NCI-H226 (cell line): Measurements from ENCODE around the gene ZFHX3.

Experiments
- DNase-seq: peaks from one replicate; pipeline ENCODE4 v3.0.0-alpha.2; 2015

ZFHX3 gene

GRCh38 chr16:72946474-72947194, 101.3 kb downstream of the ZFHX3 start:
- DNase-seq, result no peak

GRCh38 chr16:72946063-72946462, 101.9 kb downstream of the ZFHX3 start:
- no peak for DNase-seq

- DNase-seq, result no peak
Measured at GRCh38 chr16:72945611-72946010, 102.3 kb downstream of the ZFHX3 start.

GRCh38 chr16:72944757-72945485, 103.0 kb downstream of the ZFHX3 start:
- DNase-seq, result no peak

- no peak for DNase-seq
Measured at GRCh38 chr16:72942021-72942420, 105.9 kb downstream of the ZFHX3 start.

- no peak for DNase-seq
Measured at GRCh38 chr16:72940886-72941285, 107.0 kb downstream of the ZFHX3 start.

- DNase-seq, result no peak
Measured at GRCh38 chr16:72939247-72939646, 108.7 kb downstream of the ZFHX3 start.

- DNase-seq, result no peak
Measured at GRCh38 chr16:72938795-72939164, 109.1 kb downstream of the ZFHX3 start.

- DNase-seq, result no peak
Measured at GRCh38 chr16:72937916-72938794, 109.8 kb downstream of the ZFHX3 start.

- DNase-seq, result no peak
Measured at GRCh38 chr16:72937360-72937759, 110.6 kb downstream of the ZFHX3 start.

GRCh38 chr16:72936408-72936807, 111.5 kb downstream of the ZFHX3 start:
- no peak for DNase-seq

GRCh38 chr16:72935896-72936295, 112.0 kb downstream of the ZFHX3 start:
- DNase-seq, result no peak

GRCh38 chr16:72934636-72935403, 113.1 kb downstream of the ZFHX3 start:
- DNase-seq, result no peak

GRCh38 chr16:72932677-72933335, 115.1 kb downstream of the ZFHX3 start:
- DNase-seq, result no peak

- no peak for DNase-seq
Measured at GRCh38 chr16:72932050-72932449, 115.9 kb downstream of the ZFHX3 start.

GRCh38 chr16:72930396-72930795, 117.5 kb downstream of the ZFHX3 start:
- no peak for DNase-seq

GRCh38 chr16:72928090-72928981, 119.6 kb downstream of the ZFHX3 start:
- DNase-seq, result no peak

GRCh38 chr16:72927199-72928089, 120.5 kb downstream of the ZFHX3 start:
- DNase-seq, result peak; percentile 88

GRCh38 chr16:72926177-72927070, 121.5 kb downstream of the ZFHX3 start:
- no peak for DNase-seq
